GM12892 (cell line): Measurements from ENCODE around the gene NGDN.

ENCODE experiments used
- POLR2A ChIP-seq: IDR thresholded peaks from 2 replicates; pipeline ENCODE4 v1.6.1; 2011; ENCODE audit warnings: low read depth, low read length, control low read depth
- POLR2AphosphoS5 ChIP-seq: IDR thresholded peaks from 2 replicates; pipeline ENCODE4 v1.6.1; 2011; ENCODE audit warnings: low read depth, low read length, control low read depth
- TAF1 ChIP-seq: IDR thresholded peaks from 2 replicates; pipeline ENCODE4 v1.6.1; 2011; ENCODE audit warnings: low read depth, mild to moderate bottlenecking, control low read depth, low read length, borderline replicate concordance

- no peak for TF ChIP-seq POLR2A
- TF ChIP-seq POLR2AphosphoS5 = no peak
- TF ChIP-seq TAF1 = no peak
Measured at GRCh38 chr14:23438101-23438971, 31.2 kb upstream of the NGDN start.
